ENCODE results near the gene CASP5. TPM values are rescaled to one million over a fixed set of nuclear protein-coding genes. Genes with fewer than 3 reads are reported as not detected.
A peak's percentile ranks its signal among the peaks of the same experiment; 100 is the strongest.
"Not testable (repeated sequence)": the region's sequence is repeated elsewhere in the genome, so short reads cannot be mapped to it uniquely, and the experiment has no call there.

CASP5 gene
- 0.43 TPM in 1 of 2 replicates, not detected in the other for total RNA-seq

- H3K4me3 ChIP-seq (ENCODE audit: low read depth, low read length): no peak within 1 kb of the TSS
- no peak for TF ChIP-seq CTCF (IDR thresholded peaks at IDR 0.05; ENCODE audit: insufficient read depth, low read depth, low read length)
- peak; percentile 36 for DNase-seq (ENCODE audit: low read depth)
These were observed at the start of gene CASP5 for GRCh38 chr11:105023003-105023402. Gene CASP5 (minus strand): TSS chr11:105023168. CDS start chr11:105023136, 32 bp downstream.

- not testable (repeated sequence) for H3K4me3 ChIP-seq (ENCODE audit: low read depth, low read length); DNase-seq (ENCODE audit: low read depth)
These were observed 49.1 kb upstream of the CASP5 start for GRCh38 chr11:105072080-105072479.

- no peak for DNase-seq (ENCODE audit: low read depth)
- H3K4me3 ChIP-seq (ENCODE audit: low read depth, low read length): no peak overlapping the region
- TF ChIP-seq CTCF (IDR thresholded peaks at IDR 0.05; ENCODE audit: insufficient read depth, low read depth, low read length): no peak
These were observed 48.2 kb upstream of the CASP5 start for GRCh38 chr11:105071089-105071732.

GRCh38 chr11:105070306-105070705, 47.3 kb upstream of the CASP5 start:
- DNase-seq (ENCODE audit: low read depth): no peak
- no peak for TF ChIP-seq CTCF (IDR thresholded peaks at IDR 0.05; ENCODE audit: insufficient read depth, low read depth, low read length)

GRCh38 chr11:105069749-105070148, 46.8 kb upstream of the CASP5 start:
- not testable (repeated sequence) for H3K4me3 ChIP-seq (ENCODE audit: low read depth, low read length); DNase-seq (ENCODE audit: low read depth)

More at GRCh38 chr11:105070306-105070705, 47.3 kb upstream of the CASP5 start:
- no peak overlapping the region for H3K4me3 ChIP-seq (ENCODE audit: low read depth, low read length)

GRCh38 chr11:105063245-105063941, 40.4 kb upstream of the CASP5 start:
- peak overlapping the region; percentile 6 for H3K4me3 ChIP-seq (ENCODE audit: low read depth, low read length)
- DNase-seq (ENCODE audit: low read depth): peak; percentile 21

GRCh38 chr11:105057432-105057831, 34.5 kb upstream of the CASP5 start:
- no peak for TF ChIP-seq CTCF (IDR thresholded peaks at IDR 0.05; ENCODE audit: insufficient read depth, low read depth, low read length)
- H3K4me3 ChIP-seq (ENCODE audit: low read depth, low read length): no peak overlapping the region
- DNase-seq (ENCODE audit: low read depth): no peak

- no peak overlapping the region for H3K4me3 ChIP-seq (ENCODE audit: low read depth, low read length)
- TF ChIP-seq CTCF (IDR thresholded peaks at IDR 0.05; ENCODE audit: insufficient read depth, low read depth, low read length): no peak
- DNase-seq (ENCODE audit: low read depth): no peak
These were observed 33.5 kb upstream of the CASP5 start for GRCh38 chr11:105056446-105056845.
